Measurements from ENCODE around the gene THRB. TPM values are rescaled to one million over a fixed set of nuclear protein-coding genes. Genes with fewer than 3 reads are reported as not detected.
"Not testable (repeated sequence)": the region's sequence is repeated elsewhere in the genome, so short reads cannot be mapped to it uniquely, and the experiment has no call there.

THRB gene
- polyA plus RNA-seq, 2 of the 4 experiments (the other 2 are of a cell fraction): 2.0 to 2.3 TPM

DNA sequence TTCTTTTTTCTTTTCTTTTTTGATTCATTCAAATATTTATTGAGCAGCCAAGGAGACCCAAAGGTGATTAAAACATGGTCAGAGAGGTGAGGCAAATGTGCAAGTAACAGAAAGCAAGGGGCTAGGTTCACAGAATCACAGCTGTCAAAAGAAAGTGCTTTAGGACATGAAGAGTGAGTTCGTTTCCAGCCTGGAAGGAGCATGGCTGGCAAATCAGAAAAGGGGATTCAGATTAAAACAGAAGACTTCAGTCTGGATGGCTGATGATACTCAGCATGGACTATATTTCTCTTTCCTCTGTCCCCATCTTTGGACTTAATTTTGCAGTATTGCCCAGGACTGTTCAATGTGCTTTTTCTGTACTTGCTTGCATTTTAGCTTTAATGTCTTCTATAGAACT, 398.4 kb downstream of the THRB start (continued):
- TF ChIP-seq HMGXB4 (CRISPR knock-in tag; IDR thresholded peaks at IDR 0.05; ENCODE audit: borderline replicate concordance): no peak

- FAIRE-seq; ATAC-seq; DNase-seq (ENCODE audit: low read depth in 1 of 2, low spot score in 1 of 2); H3K4me1 ChIP-seq; H3K4me2 ChIP-seq; POLR2A ChIA-PET; H3K9me3 ChIP-seq; CTCF ChIA-PET: not testable (repeated sequence)
- H3K4me3 ChIP-seq: peak overlapping the region; percentile 32; the same call in 1 of the 3 replicates
- H3K27ac ChIP-seq: peak overlapping the region in 1 of 2 experiments; percentile 45; a peak in 1 of 6 replicates
- WGBS (ENCODE audit: missing lambda C conversion rate): 39% methylated on average over 7 of the region's 17 CpGs
Observed at GRCh38 chr3:24094818-24095217, 399.8 kb downstream of the THRB start.

DNA sequence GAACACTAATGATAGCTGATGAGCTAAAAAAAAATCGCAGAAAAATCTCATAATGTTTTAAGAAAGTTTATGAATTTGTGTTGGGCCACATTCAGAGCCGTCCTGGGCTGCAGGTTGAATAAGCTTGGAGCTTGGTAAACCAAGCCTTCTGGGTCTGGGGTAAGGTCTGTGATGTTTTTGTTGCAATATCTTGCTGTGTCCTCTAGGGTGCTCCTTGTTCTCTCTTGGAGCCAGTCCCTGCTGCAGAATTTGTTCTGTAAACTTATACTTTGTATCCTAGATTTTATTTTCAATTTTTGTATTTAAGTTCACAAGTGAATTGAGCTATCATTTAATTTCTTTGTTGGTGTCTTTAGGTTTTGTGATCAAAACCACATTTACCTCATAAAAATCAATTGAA, 405.9 kb downstream of the THRB start:
- Histone ChIP-seq H3K4me3 (no peak overlapping the region), H3K27ac (no peak overlapping the region), H3K4me2 (no peak overlapping the region), H3K4me1 (peaks cover 16% of the 10 kb centered on the region), H3K9me3 (no peaks in the 10 kb centered on the region)
- ChIA-PET POLR2A (no interaction called here), CTCF (interaction anchor here (0.6 to 1.1 kb wide), 3 partner anchors 22 to 79 kb away, joined by 3 read pairs; no protein-coding TSS in a partner anchor)
- TF ChIP-seq SMC3 (IDR thresholded peaks at IDR 0.05): 0 out of 3 replicates have a peak, but pooled peaks have one; percentile 8
- peak in 1 of 2 experiments; percentile 45; a peak in 4 of 5 replicates for TF ChIP-seq RAD21 (conservative IDR thresholded peaks at IDR 0.05 in 1 of 2, IDR thresholded peaks at IDR 0.05 in 1 of 2)
- TF ChIP-seq, protein P1, sequence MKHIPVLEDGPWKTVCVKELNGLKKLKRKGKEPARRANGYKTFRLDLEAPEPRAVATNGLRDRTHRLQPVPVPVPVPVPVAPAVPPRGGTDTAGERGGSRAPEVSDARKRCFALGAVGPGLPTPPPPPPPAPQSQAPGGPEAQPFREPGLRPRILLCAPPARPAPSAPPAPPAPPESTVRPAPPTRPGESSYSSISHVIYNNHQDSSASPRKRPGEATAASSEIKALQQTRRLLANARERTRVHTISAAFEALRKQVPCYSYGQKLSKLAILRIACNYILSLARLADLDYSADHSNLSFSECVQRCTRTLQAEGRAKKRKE (CRISPR knock-in tag; IDR thresholded peaks at IDR 0.05; ENCODE audit: low read depth): no peak
- TF ChIP-seq ZNF302 (CRISPR knock-in tag; IDR thresholded peaks at IDR 0.05): no peak
- no peak for FAIRE-seq
- ATAC-seq: peak; percentile 59 to 75; a peak in 4 of 6 replicates
- peak; percentile 19 to 28 for DNase-seq (ENCODE audit: low read depth in 1 of 2, low spot score in 1 of 2)
- WGBS (ENCODE audit: missing lambda C conversion rate): 24% methylated on average over 2 of the region's 2 CpGs

- Histone ChIP-seq H3K4me3 (no peak overlapping the region), H3K4me2 (peak overlapping the region; percentile 81; the same call in 1 of the 3 replicates), H3K9me3 (no peaks in the 10 kb centered on the region), H3K27ac (peak overlapping the region in 1 of 2 experiments; percentile 67; a peak in 3 of 6 replicates), H3K4me1 (peaks cover 16% of the 10 kb centered on the region)
- CTCF ChIA-PET: interaction anchor here (1.1 kb wide), 1 partner anchor 64 kb away, joined by 3 read pairs; no protein-coding TSS in a partner anchor
- WGBS (ENCODE audit: missing lambda C conversion rate): 85% methylated on average over 3 of the region's 3 CpGs
- ATAC-seq (no peak), FAIRE-seq (no peak), DNase-seq (ENCODE audit: low read depth in 1 of 2, low spot score in 1 of 2) (no peak)
- TF ChIP-seq CEBPB (IDR thresholded peaks at IDR 0.05): no peak
- TF ChIP-seq HEYL (CRISPR knock-in tag; IDR thresholded peaks at IDR 0.05): no peak
- no peak for TF ChIP-seq CBX8 (IDR thresholded peaks at IDR 0.05)
- TF ChIP-seq POLR2AphosphoS2 (conservative IDR thresholded peaks at IDR 0.05; ENCODE audit: low read length): no peak
- no peak for TF ChIP-seq SREBF2 (IDR thresholded peaks at IDR 0.05)
- TF ChIP-seq, protein P2, sequence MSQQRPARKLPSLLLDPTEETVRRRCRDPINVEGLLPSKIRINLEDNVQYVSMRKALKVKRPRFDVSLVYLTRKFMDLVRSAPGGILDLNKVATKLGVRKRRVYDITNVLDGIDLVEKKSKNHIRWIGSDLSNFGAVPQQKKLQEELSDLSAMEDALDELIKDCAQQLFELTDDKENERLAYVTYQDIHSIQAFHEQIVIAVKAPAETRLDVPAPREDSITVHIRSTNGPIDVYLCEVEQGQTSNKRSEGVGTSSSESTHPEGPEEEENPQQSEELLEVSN (IDR thresholded peaks at IDR 0.05; ENCODE audit: borderline replicate concordance, low read depth): no peak
- no peak for TF ChIP-seq GATA3 (IDR thresholded peaks at IDR 0.05; ENCODE audit: borderline replicate concordance)
- TF ChIP-seq CBX2 (IDR thresholded peaks at IDR 0.05; ENCODE audit: borderline replicate concordance, low read depth): no peak
- TF ChIP-seq, protein P1 (CRISPR knock-in tag; IDR thresholded peaks at IDR 0.05; ENCODE audit: low read depth): no peak
- TF ChIP-seq HOXB5 (CRISPR knock-in tag; IDR thresholded peaks at IDR 0.05): no peak
- TF ChIP-seq USF2 (IDR thresholded peaks at IDR 0.05): no peak
- no peak for TF ChIP-seq TFCP2L1 (CRISPR knock-in tag; IDR thresholded peaks at IDR 0.05)
- TF ChIP-seq KDM5A (IDR thresholded peaks at IDR 0.05): no peak
- TF ChIP-seq RCOR1 (IDR thresholded peaks at IDR 0.05; ENCODE audit: low read depth, low read length): no peak
- TF ChIP-seq ELK1 (IDR thresholded peaks at IDR 0.05; ENCODE audit: low read depth, low read length): no peak
- no peak for TF ChIP-seq POLR2A (IDR thresholded peaks at IDR 0.05; ENCODE audit: low read length)
- POLR2A ChIA-PET: no interaction called here
Observed at GRCh38 chr3:24087469-24087868, 407.2 kb downstream of the THRB start.
